Breast epithelium (tissue), 4 donors: Measurements from ENCODE around the gene DCHS2. TPM values are rescaled to one million over a fixed set of nuclear protein-coding genes. Genes with fewer than 3 reads are reported as not detected.

Experiments used
- DNase-seq, 2 donors: peaks; one replicate each; pipeline ENCODE4 v3.0.0-alpha.2; 2019; ENCODE audit warnings: low spot score in 2 of 2
- H3K27ac ChIP-seq, 2 donors: fragments of 200-600 bp; sonication (generic) in 1 of 2; one replicate each; pipeline ENCODE4 v1.5.1; 2016 to 2019; ENCODE audit warnings: mild to moderate bottlenecking in 1 of 2
- H3K27me3 ChIP-seq, 2 donors: fragments of 200-600 bp; sonication (generic) in 1 of 2; one replicate each; pipeline versions ENCODE4 v1.5.1 to v1.6.0; 2017 to 2019; ENCODE audit warnings: control low read depth in 1 of 2, mild to moderate bottlenecking in 1 of 2
- H3K36me3 ChIP-seq: fragments of 200-600 bp; one replicate; pipeline ENCODE4 v1.5.1; 2019
- H3K4me1 ChIP-seq, 2 donors: fragments of 200-600 bp; sonication (generic); one replicate each; pipeline ENCODE4 v1.5.1; 2016 to 2019; ENCODE audit warnings: control low read depth in 1 of 2
- H3K4me3 ChIP-seq, 3 donors: fragments of 200-600 bp; sonication (generic); 1 replicate in 2 of 3; 2 replicates in 1 of 3; pipeline ENCODE4 v1.5.1; 2016 to 2019; ENCODE audit warnings: mild to moderate bottlenecking in 3 of 3, moderate library complexity in 2 of 3
- H3K9me3 ChIP-seq, 2 donors: fragments of 200-600 bp; sonication (generic) in 1 of 2; one replicate each; pipeline ENCODE4 v1.5.1; 2016 to 2019; ENCODE audit warnings: control low read depth in 1 of 2
- CTCF ChIP-seq, 3 donors: fragments of 450-650 bp; IDR thresholded peaks; one replicate each; pipeline ENCODE4 v1.5.1; 2016 to 2017; ENCODE audit warnings: antibody characterized with exemption in 3 of 3, mild to moderate bottlenecking in 3 of 3, moderate library complexity in 3 of 3
- POLR2A ChIP-seq: fragments of 450-650 bp; IDR thresholded peaks from one replicate; pipeline ENCODE4 v1.6.1; 2016; ENCODE audit warnings: antibody characterized with exemption, mild to moderate bottlenecking, moderate library complexity
- POLR2AphosphoS5 ChIP-seq, 3 donors: sonication (generic); formaldehyde crosslinking; IDR thresholded peaks; one replicate each; pipeline ENCODE4 v1.6.1; 2017; ENCODE audit warnings: antibody characterized with exemption in 3 of 3
- intact Hi-C: fragments of 100-400 bp; cut with DNase I; formaldehyde crosslinking; loops from one replicate; pipeline ENCODE4 v1.15.1; 2023; ENCODE audit warnings: low total_unique reads
- total RNA-seq, 3 donors: library from RNA; depleted of rRNA; stranded (reverse); fragments of >200 nt; gene quantifications; one replicate each; pipeline ENCODE4 v1.1.0, GENCODE V29; 2016

The DCHS2 gene
- total RNA-seq, 3 donors from 2014 or later = 2.8 to 5.2 TPM; not detected in 1

DNA sequence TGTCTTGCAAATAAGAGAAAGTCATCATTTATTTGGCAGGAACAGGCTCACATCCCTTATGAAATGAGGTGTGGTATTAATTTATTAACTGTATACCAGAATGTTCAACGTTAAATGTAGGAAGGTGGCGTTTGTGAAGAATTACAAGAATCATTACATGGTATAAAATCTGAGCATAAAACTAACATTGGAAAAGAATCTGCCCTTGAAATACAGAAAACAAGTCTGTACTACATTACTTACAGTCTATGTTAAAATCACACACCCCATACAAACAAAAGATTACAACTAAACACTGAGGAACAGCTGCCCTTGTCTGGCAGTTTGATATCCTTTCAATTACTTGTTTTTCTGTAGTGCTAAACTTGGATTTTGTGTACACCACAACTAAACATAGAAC lies 131.1 kb downstream of the DCHS2 start:
- intact Hi-C loops = no loop called here
- no peaks in the 10 kb centered on the region for H3K36me3 ChIP-seq
- H3K4me1 ChIP-seq = no peaks in the 10 kb centered on the region
- no peak overlapping the region for H3K27ac ChIP-seq
- TF ChIP-seq POLR2AphosphoS5 (IDR thresholded peaks at IDR 0.05) (no peak), CTCF (IDR thresholded peaks at IDR 0.05) (no peak), POLR2A (no peak)
- DNase-seq = no peak
- no peaks in the 10 kb centered on the region for H3K27me3 ChIP-seq
- no peak overlapping the region for H3K4me3 ChIP-seq
- no peaks in the 10 kb centered on the region for H3K9me3 ChIP-seq

- H3K36me3 ChIP-seq = no peaks in the 10 kb centered on the region
- no peaks in the 10 kb centered on the region for H3K27me3 ChIP-seq
- intact Hi-C loops = no loop called here
- no peak overlapping the region for H3K4me3 ChIP-seq
- no peak for DNase-seq
- no peaks in the 10 kb centered on the region for H3K9me3 ChIP-seq
- TF ChIP-seq CTCF (IDR thresholded peaks at IDR 0.05) (no peak), POLR2AphosphoS5 (IDR thresholded peaks at IDR 0.05) (no peak), POLR2A (no peak)
- no peaks in the 10 kb centered on the region for H3K4me1 ChIP-seq
- no peak overlapping the region for H3K27ac ChIP-seq
Measured at GRCh38 chr4:154354883-154355282, 136.7 kb downstream of the DCHS2 start.

DNA sequence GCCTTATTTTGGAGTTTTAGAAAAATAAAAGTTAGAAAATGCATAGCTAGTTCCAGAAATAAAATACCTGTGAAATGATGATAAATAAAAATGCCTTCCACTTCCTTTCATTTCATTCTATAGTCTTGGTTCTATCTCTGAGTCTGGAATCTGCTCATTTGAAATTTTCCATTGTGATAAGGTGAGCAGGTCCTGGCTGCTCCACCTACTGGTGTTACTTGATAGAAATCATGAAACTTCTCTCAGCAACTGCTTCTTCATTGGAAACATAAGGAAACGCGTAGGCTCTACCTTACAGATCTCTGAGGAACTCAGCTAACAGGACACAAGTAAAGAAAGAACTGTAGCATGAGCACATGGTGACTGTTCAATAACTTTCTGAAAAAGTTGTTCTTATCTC lies 141.8 kb downstream of the DCHS2 start:
- no peak overlapping the region for H3K27ac ChIP-seq
- no peaks in the 10 kb centered on the region for H3K9me3 ChIP-seq
- H3K27me3 ChIP-seq = no peaks in the 10 kb centered on the region
- no peaks in the 10 kb centered on the region for H3K36me3 ChIP-seq
- intact Hi-C loops = no loop called here
- TF ChIP-seq CTCF (IDR thresholded peaks at IDR 0.05) (peak in 1 of 3 donors; percentile 22), POLR2A (no peak)
- no peaks in the 10 kb centered on the region for H3K4me1 ChIP-seq
- DNase-seq = no peak
- no peak overlapping the region for H3K4me3 ChIP-seq

DNA sequence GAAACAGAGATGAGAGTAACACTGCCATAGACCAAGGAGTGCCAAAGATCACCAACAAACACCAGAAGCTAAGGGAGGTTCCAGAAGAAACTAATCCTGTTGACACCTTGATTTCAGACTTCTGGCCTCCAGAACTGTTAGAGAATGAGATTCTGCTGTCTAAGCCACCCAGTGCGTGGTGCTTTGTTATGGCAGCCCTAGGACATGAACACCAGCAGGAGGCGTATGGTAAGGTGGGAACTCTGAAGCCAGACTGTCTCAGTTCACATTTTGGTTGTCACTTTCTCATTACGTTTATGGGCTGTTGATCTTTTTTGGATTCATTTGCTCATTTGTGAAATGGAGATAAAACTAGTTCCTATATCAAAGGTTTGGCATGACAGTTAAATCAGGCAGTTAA lies 142.9 kb downstream of the DCHS2 start:
- Histone ChIP-seq H3K4me1 (no peaks in the 10 kb centered on the region), H3K9me3 (no peaks in the 10 kb centered on the region), H3K27me3 (no peaks in the 10 kb centered on the region), H3K36me3 (no peaks in the 10 kb centered on the region), H3K4me3 (no peak overlapping the region), H3K27ac (no peak overlapping the region)
- no peak for DNase-seq
- TF ChIP-seq POLR2AphosphoS5 (IDR thresholded peaks at IDR 0.05) (no peak), POLR2A (no peak), CTCF (IDR thresholded peaks at IDR 0.05) (no peak)
- intact Hi-C loops = no loop called here

DNA sequence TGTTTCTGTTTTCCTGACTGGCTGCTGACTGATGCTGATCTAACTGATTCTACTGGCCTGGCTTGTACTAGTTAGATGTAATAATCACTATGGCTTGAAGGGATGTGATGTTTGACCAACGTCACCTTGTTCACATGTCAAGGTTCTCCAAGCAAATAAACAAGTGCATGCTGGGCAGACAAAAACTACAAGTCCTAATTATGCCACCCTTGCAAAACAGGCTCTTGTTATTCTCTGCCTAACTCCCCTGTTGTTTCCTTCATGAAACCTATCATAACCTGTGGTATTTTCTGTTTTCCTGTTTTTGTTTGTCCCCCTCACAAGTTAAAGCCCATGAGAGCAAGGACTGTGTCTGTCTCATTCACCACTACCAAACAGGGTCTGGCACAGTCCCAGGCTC lies 146.2 kb downstream of the DCHS2 start:
- Histone ChIP-seq H3K27ac (no peak overlapping the region), H3K4me3 (no peak overlapping the region), H3K9me3 (no peaks in the 10 kb centered on the region), H3K4me1 (no peaks in the 10 kb centered on the region), H3K27me3 (no peaks in the 10 kb centered on the region), H3K36me3 (no peaks in the 10 kb centered on the region)
- DNase-seq = no peak
- TF ChIP-seq POLR2AphosphoS5 (IDR thresholded peaks at IDR 0.05) (no peak), CTCF (IDR thresholded peaks at IDR 0.05) (no peak), POLR2A (no peak)
- intact Hi-C loops = no loop called here
